Fibroblast of skin of left biceps (primary cell): ENCODE measurements around the gene ACAP3.

ENCODE experiments used
- DNase-seq, 2 experiments: peaks; one replicate each; pipeline ENCODE4 v3.0.0-alpha.2; 2013; ENCODE audit warnings: low read depth in 2 of 2

ACAP3 gene

DNA sequence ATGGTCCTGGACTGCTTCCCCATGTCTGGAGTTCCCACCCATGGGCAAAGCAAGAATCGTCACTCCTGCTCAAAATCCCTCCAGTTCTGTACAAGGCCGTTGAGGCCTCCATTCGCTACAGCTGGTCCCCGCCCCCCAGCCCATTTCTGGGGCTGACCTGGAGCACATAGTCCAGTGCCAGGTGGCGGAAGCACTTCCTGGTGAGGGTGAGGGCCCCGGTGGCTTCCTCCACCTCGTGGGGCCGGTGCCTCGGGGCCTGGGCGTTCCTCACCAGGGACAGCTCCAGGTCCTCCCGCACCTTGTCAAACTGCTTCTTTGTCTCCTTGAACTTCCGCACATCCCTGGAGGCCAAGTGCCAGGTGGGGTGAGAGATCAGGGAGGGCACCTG is 7.4 kb downstream of the ACAP3 start:
- DNase-seq = no peak

DNA sequence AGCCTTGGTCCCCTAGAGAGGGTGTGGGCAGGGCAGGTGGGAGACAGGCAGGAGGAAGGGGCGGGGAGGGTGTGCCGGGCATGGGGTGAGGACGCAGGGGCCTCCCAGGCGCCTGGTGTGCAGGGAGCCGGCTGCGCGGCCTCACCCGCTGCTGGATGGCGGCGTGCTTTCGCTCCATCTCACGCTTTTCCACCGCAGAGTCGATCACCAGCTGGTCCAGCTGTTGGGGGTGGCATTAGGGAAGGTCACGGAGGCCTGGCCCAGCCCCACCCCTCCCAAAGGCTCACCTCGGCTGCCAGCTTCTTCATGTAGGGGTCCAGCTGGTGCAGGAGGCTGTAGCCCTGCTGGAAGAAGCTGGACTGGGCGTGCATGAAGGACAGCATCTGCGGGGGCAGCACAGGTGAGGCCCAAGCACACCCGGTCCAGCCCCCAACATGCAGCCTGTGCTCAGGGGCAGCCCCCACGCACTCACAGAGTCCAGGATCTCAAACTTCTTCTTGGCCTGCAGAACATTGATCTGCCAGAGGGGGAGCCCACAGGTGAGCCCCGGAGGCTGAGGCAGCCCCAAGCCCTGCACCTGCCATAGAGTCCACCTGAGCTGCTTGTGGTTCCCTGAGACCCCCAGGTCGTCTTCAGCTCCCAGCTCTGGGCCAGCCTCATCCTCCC is 7.9 kb downstream of the ACAP3 start:
- no peak for DNase-seq

DNA sequence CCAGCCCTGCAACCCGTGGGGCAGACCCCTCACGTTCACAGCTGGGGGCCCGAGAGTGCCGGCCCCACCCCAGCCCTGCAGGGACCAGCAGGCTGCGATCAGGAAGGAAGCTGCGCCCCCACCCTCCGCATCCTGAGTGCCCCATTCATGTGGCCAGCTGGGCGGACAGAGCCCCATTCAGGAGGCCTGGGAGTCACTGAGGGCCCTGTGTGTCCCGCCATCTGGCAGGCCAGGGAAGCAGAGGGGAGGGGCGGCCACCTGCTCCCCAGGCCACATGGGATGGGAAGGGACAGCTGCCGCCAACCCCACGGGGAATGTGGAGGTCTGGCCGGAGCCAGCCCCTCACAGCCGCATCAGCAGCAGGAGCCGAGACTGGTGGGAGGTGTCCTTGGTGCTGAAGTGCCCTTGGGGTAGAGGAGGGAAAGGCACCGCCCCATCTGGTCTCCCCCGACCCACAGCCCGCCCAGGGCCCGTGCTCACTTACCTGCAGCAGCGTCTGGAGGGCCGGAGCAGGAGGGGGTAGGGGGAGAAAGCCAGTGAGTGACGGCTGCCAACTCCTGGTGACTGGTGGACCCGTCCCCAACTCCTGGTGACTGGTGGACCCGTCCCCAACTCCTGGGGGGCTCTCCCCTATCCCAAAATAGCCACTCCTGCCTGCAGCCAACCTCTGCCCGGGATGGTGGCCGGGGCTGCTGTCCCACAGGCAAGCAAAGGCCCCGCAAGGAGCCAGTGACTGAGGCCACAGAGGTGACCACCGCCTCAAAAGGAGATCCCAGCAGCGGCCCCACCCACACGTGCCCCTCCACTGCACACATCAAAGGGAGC is 8.7 kb downstream of the ACAP3 start:
- no peak for DNase-seq

DNA sequence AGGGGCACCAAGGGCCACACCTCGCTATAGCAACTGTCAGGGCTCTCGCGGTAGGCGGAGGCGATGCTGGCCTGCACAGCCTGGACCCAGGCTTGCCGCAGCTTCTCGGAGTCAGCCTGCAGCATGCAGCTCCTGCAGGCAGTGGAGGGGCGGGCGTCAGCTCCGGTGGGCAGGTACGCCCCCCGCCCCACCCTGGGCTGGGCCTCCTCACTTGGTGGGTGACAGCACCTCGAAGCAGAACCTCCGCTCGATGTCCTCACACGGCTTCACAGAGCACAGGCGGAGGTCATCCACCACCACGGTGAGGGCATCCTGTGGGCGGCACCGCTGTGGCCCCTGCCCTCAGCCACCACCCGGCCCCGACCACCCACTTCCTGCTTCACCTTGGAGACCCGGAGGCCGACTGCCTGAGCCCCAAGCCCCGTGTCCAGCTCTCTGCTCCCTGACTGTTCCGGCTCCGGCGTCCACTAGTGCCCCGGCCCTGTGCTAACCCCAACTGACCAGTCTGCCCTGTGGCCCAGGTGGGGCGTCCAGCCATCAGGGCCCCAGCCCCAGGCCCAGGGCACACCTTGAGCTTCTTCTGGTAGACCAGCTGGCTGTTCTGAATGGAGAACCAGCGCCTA is 9.8 kb downstream of the ACAP3 start:
- no peak for DNase-seq

DNA sequence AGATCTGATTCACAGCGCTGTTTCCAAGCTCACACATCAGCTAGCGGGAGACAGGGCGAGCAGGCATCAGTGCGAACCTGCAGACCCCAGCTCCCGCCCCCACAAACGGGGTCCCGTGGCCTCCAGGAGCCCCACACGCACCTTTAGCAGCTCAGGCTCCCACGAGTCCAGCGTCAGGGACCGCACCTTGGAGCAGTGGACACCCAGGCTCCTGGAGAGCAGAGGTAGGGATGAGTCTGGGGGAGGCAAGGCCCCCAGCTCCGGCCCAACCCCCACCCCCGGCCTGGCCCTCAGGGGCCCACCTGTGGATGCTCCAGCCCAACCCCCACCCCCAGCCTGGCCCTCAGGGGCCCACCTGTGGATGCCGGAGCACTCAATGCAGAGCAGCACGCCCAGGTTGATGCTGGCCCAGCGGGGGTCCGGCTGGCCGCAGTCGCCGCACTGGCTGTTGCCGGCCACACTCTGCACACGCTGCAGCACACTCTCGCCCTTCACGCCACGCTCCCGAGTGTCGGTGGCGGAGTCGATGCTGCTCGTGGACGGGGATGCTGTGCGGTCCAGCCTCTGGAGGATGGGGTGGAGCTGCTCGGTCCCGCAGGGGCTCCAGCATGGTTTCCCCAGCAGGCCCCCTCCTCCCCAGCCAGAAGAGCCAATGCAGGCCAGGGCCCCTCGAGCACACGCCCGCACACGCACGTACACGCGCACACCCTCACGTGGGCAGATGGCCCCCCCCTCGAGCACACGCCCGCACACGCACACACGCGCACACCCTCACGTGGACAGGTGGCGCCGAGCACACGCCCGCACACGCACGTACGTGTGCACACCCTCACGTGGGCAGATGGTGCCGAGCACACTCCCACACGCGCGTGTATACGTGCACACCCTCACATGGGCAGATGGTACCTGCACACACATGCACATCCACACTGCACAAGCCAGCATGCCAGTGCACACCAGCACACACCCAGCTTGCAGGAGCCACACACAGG is 11.4 kb downstream of the ACAP3 start:
- DNase-seq = no peak

DNA sequence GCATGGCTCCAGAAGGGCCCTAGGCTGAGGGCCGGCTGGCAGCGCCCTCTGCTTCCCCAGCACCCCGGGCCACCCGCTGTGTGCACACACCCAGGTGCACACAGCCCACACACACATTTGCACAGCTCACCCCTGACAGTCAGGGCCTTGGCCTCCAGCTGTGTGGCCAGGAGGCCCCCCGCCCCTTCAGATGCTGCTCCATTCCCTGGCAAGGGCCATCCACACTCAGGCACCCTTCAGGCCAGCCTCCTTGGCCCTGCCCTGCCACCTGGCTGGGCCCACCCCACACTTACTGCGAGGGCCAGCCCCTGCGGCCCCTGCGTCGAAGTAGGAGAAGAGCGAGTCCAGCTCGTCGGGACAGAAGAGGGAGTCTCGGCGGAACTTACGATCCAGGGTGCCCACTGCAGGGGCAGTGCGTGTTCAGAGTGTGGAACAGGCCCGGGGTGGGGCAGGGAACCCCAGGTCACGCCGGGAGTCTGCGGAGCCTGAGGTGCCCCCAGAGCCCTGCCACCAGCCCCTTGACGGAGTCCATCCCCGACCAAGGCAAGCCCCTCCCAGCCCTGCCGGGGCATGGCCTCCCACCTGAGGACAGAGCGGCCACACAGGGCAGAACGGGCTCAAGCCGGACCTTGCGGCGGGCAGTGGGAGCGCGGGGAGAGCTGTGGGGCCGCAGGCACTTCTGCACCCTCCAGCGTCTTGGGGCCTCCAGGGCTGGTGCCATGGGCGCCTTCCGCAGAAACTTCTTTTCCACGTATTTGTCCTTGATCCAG is 12.4 kb downstream of the ACAP3 start:
- no peak for DNase-seq

DNA sequence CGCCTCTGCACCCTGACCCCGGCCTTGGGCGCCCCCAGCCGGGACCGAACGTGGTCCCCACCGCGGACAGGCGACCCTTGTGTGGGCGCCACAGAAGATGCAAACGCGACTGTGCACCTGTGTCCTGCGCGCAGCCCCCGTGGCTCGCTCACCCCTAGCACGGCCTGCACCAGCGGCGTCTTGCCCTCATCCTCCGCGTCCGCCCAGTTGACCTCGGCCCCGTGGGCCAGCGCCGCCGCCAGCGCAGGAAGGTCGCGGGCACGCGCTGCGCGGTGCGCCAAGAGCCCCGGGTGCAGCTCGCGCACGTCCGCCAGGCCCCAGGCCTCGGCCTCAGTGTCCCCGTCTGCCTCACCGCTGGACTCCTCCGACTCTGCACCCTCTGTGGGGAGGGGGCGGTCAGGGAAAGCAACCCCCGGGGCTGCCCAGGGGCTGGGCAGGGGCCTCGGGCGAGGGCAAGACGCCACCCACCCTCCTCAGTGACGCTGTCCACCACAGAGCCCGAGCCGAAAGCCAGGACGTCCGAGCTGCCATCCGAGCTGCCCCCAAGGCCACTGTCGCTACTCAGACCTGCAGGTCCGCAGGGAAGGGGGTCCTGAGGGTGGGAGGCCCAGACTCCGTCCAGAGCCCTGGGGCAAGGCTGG is 13.4 kb downstream of the ACAP3 start:
- DNase-seq = no peak

DNA sequence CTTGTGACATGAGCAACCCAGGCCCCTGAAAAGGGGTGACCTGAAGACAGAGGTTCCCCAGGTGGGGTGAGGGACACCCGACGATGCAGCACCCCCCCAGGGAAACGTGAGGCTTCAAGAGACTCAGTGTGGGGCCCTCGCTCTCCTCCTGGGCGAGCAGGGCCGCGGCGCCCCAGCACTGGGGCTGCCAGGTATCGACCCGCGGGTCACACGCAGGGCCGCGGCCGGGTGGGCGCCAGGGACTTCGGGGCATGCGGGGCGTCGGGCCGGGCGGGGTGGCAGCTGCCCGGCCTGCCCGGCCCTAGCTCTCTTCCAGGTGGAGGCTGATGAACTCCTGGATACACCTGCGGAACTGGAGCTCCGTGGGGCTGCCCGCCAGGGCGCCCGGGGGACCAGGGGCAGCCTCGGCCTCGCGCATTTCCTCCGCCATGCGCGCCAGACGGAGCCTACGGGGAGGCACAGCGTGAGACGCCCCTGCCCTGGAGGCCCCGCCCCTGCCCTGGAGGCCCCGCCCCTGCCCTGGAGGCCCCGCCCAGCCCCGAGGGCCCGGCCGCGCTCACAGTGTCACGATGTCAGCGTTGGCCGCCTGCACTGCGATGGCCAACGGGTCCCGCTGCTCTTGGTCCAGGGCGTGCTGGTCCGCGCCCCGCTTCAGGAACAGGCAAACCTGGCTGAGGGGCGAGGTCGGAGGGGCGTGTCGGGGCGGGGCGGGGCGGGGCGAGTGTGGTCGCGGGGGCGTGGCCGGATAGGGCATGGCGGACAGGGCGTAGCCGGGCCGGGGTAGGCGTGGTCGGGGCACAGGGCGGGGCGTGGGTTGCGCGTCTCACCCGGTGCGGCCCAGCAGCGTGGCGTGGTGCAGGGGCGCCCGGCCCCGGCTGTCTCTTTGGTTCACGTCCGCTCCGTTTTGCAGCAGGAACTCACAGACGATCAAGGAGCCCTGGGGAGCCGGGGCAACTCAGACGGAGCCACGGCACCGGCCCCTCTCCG is 14.2 kb downstream of the ACAP3 start:
- DNase-seq = no peak

DNA sequence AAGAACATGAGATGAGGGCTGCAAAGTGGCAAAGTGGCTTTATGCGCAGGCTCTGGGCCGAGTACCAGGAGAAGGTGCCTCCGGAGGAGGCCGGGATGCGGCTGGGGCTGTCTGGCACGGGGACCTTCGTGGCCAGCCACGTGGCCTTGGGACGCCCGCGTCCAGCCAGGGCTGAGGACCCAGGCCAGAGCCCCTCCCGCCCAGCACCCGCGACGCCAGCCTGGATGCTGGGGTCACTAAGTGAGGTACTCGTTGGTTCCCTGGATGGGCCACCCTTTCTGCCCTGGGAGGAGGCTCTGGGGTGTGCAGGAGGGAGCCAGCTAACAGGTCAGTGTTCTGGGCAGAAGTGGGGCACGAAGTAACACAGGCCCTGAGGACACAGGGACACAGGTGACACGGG is 14.9 kb downstream of the ACAP3 start:
- no peak for DNase-seq

DNA sequence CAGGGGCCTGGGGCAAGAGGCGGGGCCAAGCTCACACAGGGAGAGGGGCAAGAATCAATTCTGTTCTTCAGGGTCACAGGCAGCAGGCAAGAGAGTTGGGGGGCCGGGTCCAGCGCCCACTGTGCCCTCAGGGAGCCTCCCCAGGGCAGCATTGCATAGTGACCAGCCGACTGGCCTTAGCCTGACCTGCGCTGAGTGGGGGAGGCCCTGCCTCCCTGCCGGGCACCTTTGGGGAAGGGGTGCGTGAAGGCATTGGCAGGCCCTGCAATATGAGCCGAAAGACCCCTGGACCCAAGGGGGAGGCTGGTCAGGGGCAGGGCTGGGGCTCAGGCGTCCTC is 15.3 kb downstream of the ACAP3 start:
- DNase-seq = no peak

DNA sequence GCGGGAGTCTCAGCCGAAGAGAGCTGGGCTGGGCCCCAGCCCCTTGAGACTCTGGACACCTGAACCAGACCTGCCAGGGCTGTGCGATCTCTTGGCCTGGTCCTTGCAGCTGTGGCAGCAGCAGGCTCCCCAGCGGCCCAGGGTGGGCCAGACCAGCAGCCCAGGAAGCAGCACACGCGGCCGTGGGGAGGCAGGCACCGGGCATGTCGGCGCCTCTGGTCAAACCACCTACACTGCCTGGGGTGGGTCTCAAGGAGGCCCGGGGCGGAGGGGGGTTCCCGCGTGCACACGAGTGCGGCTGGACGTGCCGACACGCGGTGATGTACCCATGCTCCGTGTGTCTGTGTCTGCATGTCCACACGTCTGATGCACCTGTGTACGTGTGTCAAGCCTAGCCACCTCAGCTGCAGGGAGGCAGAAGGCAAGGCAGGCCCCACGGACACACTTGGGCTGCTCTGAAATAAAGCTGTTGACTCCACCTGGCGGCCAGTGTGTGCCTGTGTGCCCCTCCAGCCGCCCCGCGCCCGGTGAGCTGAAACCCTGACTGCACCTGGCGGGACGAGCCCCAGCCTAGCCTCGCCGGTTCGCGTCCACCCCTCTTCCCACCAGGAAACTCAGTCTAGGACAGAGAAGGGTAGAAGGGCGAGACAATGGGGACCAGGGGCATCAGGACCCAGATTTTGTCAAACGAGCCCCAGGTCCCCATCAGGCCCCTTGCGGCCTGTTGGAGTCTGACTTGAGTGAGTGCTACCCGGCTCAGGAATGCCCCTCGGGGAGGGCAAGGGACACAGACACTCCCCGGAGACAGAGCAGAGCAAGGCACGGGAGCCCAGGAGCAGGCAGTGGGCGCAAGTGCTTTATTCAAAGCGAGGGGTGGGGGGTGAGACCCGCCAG is 15.9 kb downstream of the ACAP3 start:
- no peak for DNase-seq

DNA sequence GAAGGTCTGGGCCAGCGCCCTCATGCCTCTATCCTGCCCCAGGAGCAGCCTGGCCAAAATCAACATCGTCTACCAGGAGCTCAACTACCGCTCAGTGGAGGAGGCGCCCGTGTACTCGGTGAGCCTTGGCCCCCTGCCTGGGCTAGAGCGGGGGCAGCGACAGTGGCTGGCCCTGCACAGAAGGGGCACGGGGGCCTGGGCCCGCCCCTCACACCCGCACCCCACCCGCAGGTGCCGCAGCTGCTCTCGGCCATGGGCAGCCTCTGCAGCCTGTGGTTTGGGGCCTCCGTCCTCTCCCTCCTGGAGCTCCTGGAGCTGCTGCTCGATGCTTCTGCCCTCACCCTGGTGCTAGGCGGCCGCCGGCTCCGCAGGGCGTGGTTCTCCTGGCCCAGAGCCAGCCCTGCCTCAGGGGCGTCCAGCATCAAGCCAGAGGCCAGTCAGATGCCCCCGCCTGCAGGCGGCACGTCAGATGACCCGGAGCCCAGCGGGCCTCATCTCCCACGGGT is 16.7 kb downstream of the ACAP3 start:
- DNase-seq = no peak

DNA sequence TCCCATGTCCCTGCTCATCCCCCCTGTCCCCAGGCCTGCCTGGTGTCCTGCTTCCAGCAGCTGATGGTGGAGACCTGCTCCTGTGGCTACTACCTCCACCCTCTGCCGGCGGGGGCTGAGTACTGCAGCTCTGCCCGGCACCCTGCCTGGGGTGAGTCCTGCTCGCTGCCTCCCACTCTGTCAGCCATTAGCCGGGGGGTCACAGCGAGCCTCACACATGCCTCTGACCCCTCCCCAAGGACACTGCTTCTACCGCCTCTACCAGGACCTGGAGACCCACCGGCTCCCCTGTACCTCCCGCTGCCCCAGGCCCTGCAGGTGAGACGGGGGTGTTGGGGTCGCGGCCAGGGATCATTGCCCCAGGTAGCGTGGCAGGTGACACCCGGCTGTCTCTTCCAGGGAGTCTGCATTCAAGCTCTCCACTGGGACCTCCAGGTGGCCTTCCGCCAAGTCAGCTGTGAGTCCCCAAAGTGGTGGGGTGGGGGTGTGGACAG is 17.4 kb downstream of the ACAP3 start:
- no peak for DNase-seq

DNA sequence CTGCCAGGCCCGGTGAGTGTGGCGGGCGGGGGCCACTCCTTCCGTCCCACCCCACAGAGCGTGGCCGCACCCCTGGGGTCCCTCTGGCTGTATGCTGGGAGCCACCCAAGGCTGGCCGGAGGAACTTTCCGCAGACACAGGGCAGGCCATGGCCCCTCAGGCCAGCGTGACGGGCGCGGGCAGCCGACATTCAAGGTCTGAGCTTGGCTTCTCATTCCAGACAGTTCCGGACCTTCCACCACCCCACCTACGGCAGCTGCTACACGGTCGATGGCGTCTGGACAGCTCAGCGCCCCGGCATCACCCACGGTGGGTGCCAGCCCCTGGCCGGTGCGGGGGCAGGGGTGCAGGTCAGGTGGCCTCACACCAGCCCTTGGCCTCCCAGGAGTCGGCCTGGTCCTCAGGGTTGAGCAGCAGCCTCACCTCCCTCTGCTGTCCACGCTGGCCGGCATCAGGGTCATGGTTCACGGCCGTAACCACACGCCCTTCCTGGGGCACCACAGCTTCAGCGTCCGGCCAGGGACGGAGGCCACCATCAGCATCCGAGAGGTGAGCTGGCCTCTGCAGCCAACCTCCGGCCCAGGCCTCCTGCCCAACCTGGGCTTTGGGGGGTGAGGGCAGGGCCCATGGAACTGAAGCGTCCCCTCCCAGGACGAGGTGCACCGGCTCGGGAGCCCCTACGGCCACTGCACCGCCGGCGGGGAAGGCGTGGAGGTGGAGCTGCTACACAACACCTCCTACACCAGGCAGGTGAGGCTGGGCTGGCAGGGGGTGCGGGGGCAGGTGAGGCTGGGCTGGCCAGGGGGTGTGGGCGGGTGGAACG is 20.2 kb downstream of the ACAP3 start:
- DNase-seq = no peak

DNA sequence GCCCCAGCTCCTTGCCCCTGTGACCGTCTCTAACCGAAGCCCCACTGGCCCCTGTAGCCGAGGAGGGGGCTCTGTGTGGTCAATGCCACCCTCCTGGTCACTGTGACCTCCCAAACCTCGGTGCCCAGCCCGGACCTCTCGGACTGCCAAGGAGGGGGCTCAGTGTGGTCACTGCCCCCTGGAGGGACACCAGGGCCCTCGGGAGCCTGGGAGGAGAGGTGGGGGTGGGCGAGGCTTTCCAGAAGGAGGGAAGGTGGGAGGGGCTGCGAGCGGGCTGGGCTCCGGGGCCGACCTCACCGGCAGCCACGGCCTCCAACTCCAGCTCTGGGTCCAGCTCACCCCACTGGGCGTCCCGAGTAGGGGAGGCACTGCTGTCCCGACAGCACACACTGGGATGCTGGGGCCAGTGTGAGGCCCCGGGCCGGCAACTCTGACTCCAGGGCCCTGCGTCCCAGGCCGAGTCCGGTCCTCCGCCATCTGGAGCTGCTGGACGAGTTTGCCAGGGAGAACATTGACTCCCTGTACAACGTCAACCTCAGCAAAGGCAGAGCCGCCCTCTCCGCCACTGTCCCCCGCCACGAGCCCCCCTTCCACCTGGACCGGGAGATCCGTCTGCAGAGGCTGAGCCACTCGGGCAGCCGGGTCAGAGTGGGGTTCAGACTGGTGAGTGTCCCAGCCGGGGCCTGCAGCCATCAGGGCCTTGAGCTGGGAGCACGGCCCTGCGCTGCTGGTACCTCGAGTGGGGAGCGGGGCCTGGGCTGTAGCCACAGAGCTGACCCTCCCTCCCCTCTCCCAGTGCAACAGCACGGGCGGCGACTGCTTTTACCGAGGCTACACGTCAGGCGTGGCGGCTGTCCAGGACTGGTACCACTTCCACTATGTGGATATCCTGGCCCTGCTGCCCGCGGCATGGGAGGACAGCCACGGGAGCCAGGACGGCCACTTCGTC is 21.1 kb downstream of the ACAP3 start:
- DNase-seq = no peak
